Activated CD8-positive, alpha-beta memory T cell treated with anti-CD3 and anti-CD28 coated beads, Interleukin-2, amount 50 U/mL, for 48 hours (primary cell): ENCODE data around the gene FZR1.

Source experiments
- DNase-seq: peaks from one replicate; pipeline ENCODE4 v3.0.0-alpha.2; 2020

The FZR1 gene

DNA sequence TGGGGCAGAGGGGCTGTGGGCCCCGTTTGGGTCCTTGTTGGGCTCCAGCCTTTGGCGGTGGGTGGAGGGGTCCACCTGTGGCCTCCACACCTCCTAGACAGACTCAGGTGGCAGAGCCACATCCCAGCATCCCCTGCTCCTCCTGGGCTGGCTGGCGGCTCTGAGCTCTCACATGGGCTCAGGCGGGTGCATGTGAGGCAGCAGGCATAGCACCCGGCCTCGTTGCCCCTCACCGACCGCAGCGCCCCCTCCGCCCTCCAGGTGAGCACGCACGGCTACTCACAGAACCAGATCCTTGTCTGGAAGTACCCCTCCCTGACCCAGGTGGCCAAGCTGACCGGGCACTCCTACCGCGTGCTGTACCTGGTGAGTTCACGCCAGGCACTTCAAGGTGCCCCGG, 26.9 kb downstream of the FZR1 start:
- no peak for DNase-seq

DNA sequence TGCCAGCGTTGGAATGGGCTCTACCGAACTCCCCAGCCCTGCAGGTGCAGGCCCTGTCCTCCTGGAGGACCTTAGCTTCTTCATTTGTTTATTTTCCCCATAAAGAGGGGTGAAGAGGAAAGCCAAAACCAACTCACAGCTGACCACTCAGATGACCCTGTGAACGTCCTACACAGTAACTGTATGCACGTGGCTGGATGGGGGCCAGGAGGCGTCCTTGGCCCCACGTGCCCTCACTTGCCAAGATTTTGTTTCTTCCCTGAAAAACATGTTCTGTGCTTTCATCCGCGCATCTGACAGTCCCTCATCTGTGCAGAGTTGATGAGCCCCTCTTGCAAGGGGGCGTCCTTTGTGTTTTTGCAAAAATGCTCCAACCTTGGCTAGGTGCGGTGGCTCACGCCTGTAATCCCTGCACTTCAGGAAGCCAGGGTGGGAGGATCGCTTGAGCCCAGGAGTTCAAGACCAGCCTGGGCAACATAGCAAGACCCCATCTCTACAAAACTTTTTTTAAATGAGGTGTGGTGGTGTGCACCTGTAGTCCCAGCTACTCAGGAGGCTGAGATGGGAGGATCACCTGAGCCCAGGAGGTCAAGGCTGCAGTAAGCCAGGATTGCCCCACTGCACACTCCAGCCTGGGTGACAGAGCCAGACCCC, 27.6 kb downstream of the FZR1 start:
- no peak for DNase-seq

GRCh38 chr19:3534375-3535234, 28.5 kb downstream of the FZR1 start:
- DNase-seq: no peak

GRCh38 chr19:3535235-3535535, 29.1 kb downstream of the FZR1 start:
- DNase-seq: no peak

DNA sequence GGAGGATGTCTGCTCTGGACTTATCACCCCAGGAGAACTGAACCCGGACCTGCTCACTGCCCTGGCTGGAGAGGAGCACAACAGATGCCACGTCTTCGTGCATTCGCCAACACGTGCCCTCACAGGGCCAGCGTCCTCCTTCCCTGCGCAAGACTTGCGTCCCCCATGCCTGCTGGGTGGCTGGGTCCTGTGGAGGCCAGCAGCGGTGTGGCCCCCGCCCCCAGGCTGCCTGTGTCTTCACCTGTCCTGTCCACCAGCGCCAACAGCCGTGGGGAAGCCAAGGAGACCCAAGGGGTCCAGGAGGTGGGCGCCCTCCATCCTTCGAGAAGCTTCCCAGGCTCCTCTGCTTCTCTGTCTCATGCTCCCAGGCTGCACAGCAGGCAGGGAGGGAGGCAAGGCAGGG, 29.5 kb downstream of the FZR1 start:
- DNase-seq: no peak

- no peak for DNase-seq
These were observed 29.9 kb downstream of the FZR1 start for GRCh38 chr19:3535981-3536380.

DNA sequence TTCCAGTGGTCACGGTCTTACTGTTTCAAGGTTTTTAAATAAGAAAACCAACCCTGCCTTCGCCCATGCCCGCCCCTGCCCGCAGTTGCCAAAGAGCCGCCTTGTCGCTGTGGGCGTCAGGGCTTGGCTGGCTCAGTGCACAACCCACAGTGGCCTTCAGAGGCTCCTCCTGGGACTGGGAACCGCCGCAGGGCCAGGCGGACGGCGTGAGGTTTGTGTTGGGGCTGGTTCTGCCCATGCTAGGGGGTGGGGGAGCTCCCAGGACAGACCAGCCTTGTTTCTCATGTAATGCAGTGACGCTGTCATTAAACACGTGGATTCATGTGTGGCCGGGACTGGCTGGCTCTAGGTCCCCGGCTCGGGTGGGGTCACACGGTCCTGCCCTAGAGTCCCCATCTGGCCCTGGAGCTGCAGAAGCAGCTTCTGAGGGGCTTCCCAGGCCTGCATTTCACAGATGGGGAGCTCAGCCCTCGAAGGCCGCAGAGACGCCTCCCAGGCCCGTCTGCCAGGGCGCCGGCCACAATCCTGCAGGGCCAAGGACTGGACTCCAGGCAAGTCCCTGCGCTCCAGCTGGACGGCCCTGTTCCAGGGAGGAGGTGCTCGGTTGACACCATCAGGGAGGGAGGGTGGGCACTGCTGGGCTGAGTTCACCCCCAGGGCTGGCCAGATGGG, 30.5 kb downstream of the FZR1 start:
- no peak for DNase-seq

GRCh38 chr19:3537101-3537437, 31.0 kb downstream of the FZR1 start:
- no peak for DNase-seq

- DNase-seq: no peak
These were observed 31.5 kb downstream of the FZR1 start for GRCh38 chr19:3537438-3538240.

- no peak for DNase-seq
These were observed 32.3 kb downstream of the FZR1 start for GRCh38 chr19:3538258-3538929.

DNA sequence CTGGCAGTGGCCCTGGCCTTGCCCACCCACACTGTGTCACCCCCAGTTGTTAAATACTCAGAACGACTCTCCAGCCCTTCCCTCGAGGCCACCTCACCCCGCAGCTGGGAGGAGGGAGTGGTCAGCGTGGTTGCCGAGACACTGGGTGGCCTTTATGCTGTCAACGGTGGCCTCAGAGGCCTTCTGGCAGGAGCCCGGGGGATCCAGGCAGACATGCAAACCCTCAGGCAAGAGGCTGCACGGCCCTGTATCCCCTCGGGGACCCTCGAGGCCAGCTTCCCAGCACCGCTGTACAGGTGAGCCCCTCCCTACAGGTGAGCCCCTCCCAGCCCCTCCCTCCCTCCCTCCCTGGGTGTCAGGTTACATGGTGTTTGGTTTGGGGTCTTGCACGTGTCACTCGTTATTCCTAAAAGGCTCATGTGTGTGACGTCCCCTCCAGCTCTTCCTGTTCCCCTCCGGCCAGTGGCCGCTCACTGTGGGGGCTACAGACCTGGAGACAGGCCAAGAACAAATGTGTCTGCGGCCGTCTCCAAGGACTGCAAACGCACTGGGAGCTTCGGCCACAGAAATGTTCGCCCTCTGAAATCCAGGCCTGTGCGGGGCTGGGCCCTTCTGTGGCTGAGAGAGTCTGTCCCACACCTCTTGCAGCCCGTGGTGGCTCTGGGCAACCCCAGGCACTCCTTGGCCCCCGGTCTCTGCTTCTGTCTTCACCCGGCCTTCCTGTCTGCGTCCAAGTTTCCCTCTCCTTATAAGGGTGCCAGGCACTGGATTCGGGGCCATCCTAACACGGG, 33.0 kb downstream of the FZR1 start, which contains the start of gene TEKTIP1:
Gene TEKTIP1 (plus strand): TSS at position 210 of the 791 bp plus-strand sequence. CDS start 4 bp downstream, at position 214.
- DNase-seq: no peak

- DNase-seq: no peak
These were observed 33.6 kb downstream of the FZR1 start for GRCh38 chr19:3539756-3540118.

DNA sequence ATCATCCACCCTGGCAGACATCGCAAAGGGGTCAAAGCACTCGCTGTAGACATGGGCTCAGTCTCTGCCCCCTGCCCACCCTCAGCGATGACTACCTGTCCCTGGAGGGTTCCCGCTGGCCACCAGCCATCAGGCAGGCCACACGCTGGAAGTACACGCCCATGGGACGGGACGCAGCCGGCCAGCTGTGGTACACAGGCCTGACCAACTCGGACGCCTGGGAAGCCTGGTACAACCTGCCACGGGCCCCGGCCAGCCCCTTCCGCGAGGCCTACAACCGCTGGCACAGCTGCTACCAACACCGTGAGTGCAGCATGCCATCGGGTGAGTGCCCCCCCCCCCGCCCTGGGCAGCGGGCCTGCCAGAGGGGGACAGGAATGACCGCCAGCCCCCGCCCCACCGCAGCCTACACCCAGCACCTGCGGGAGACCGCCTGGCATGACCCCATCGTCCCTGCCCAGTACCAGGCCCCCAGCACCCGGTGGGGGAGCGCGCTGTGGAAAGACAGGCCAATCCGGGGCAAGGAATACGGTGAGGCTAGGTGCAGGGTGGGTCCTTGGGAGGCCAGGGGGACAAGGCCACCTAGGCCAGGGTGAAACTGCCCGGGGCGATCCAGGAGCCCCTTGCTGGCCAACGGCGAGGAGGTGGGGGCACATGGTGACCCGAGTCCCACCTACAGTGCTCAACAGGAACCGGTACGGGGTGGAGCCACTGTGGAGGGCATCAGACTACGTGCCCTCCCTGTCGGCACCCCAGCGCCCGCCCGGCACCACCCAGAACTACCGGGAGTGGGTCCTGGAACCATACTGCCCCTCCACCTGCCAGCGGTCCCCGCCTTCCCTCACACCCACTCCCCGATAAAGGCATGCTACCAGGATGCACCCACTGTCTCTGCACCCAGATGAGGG, 37.3 kb downstream of the FZR1 start:
- no peak for DNase-seq

GRCh38 chr19:3544058-3544376, 37.9 kb downstream of the FZR1 start:
- no peak for DNase-seq

DNA sequence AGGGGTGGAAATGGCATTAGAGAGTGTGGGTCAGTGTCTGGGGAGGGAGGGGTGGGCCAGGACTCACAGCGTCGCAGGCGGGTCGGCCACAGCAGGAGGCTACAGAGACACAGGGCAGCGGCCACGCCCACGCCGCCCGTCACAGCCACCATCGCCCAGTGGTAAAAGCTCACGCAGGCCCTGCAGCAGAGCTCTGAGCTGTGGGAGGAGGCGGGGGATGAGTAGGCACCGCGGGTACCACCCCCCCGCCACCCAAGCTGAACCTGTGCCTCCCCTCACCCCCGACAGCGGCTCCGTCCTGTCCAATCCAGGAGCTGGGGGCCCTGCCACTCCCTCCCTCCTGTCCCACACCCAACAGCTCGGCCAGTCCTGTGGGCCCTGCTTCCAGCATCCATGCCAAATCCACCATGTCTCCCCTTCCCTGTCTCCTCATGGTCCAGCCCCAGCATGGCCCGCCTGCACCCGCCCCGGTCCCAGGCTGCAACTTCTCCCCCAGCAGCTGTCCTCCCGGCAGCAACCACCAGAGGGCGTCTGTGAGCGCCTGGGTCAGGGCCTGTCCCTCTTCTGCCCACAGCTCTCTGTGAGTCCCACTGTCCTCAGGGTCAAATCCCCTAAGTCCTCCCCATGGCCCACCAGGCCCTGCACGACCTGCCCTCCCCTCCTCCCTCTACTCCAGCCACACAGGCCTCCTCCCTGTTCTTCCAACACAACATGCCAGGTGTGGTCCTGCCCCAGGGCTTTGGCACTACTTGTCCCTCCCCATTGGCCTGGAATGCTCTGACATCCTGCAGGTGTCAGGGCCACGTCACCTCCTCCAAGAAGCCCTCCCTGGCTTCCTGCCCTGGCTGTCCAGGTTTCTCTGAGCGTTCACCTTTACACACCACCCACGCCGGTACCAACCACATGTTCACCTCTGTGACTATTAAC, 38.9 kb downstream of the FZR1 start:
- peak; percentile 99 for DNase-seq

DNA sequence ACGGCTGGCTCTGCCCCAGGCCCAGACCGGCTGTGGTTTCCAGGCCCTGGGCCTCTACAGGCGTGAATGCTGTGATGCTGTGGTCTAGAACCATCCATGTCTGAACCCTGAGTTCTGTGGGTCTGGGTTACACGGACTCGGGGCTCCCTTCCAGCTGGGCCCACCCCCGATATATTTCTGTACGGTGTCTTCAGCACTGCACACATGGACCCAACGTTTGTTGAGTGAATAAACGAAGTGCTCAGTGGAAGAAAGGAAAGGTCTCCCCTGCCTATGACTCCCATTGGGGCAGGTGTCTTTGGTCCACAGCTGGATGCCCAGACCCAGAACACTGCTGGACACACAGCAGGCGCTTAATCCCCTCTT, 39.5 kb downstream of the FZR1 start:
- no peak for DNase-seq

DNA sequence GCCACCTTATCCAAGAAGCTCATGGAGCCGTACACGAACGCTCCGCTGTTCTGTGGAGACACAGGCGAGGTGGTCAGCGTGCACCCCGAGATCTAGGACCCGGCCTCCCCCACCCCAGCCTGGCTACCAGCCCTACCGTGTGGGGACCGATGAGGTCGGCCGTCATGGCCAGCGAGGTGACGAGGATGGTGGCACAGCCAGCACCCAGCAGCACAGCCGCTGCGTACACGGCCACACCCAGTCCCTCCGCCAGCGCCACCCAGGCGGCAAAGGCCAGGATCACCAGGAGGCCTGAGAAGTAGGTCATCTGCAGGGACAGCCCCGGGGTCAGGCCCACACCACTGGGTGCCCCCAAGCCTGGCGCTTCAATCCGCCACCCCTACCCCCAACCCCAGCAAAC, 40.0 kb downstream of the FZR1 start:
- DNase-seq: no peak

GRCh38 chr19:3547301-3547731, 41.2 kb downstream of the FZR1 start:
- peak; percentile 82 for DNase-seq

- DNase-seq: no peak
These were observed 41.7 kb downstream of the FZR1 start for GRCh38 chr19:3547767-3548282.

- DNase-seq: no peak
These were observed 42.5 kb downstream of the FZR1 start for GRCh38 chr19:3548606-3549005.
